GM12891 (cell line): ENCODE measurements around the gene NDOR1.

ENCODE experiments used
- POLR2A ChIP-seq: IDR thresholded peaks from 2 replicates; pipeline ENCODE4 v1.6.1; 2011; ENCODE audit warnings: low read depth, low read length, control low read depth
- SPI1 ChIP-seq: IDR thresholded peaks from 2 replicates; pipeline ENCODE4 v1.6.1; 2011; ENCODE audit warnings: low read depth, low read length, control low read depth

DNA sequence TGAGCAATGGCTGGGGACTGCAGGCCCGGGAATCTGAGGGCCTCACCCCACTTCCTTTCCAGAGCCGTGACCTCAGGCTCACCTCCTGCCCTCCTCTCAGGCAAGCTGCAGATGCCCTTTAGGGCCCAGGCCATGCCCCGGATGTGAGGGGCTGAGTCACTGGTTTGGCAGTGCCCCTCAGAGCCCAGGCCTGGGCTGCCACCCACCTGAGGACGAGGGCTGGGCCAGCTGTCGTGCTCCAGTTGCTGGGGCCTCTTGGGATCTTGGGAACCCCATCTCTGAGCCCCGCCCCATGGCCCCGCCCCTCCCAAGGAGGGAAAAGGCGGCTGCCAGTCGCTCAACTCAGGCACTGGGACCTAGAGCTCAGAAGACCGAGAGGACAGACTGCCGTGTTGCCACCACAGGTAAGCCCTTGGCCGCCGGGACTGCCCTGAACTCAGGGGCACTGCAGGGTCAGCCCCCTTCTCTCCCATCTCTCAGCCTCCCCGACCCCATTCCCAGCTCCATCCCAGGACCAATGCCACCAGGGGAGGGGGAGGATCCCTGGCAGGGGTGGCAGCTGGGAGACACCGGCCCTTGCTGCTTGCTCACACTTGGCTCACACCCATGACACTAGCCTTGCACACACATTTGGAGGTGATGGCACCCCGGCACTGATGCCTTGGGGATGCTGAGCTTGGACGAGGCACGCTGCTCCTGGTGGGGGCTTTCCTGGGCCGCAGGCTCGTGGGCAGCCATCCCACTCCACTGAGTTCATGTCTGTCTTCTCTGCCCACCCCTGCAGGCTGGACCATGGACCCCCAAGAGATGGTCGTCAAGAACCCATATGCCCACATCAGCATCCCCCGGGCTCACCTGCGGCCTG lies 19.6 kb downstream of the NDOR1 start, which contains the start of gene CYSRT1:
- TF ChIP-seq POLR2A (no peak), SPI1 (no peak)
